ENCODE measurements around the gene COL18A1.

GRCh38 chr21:45536301-45537081 is 131.5 kb downstream of the COL18A1 start:
- TF ChIP-seq POLR2AphosphoS5 (IDR thresholded peaks at IDR 0.05) (no peak), CTCF (IDR thresholded peaks at IDR 0.05) (no peak), POLR2A (IDR thresholded peaks at IDR 0.05) (no peak)
